Endodermal cell (in vitro differentiated cells): ENCODE measurements around the gene RGS7. TPM values are rescaled to one million over a fixed set of nuclear protein-coding genes. Genes with fewer than 3 reads are reported as not detected.

ENCODE experiments used
- DNase-seq: peaks from one replicate; pipeline ENCODE4 v3.0.0-alpha.2; 2017
- H3K27ac ChIP-seq: 2 replicates; pipeline ENCODE4 v1.5.1; 2013; ENCODE audit warnings: mild to moderate bottlenecking, low read depth, low read length, moderate library complexity
- H3K27me3 ChIP-seq: 2 replicates; pipeline ENCODE4 v1.6.1; 2013; ENCODE audit warnings: mild to moderate bottlenecking, low read length, moderate library complexity; ENCODE audit not compliant: insufficient read depth, control insufficient read depth, poor library complexity, severe bottlenecking
- H3K36me3 ChIP-seq: 2 replicates; pipeline ENCODE4 v1.7.0; 2013; ENCODE audit warnings: mild to moderate bottlenecking, low read length, moderate library complexity; ENCODE audit not compliant: control insufficient read depth, insufficient read depth
- H3K4me1 ChIP-seq: one replicate; pipeline ENCODE4 v1.7.0; 2013; ENCODE audit warnings: low read length; ENCODE audit not compliant: control insufficient read depth, insufficient read depth
- H3K4me3 ChIP-seq: 2 replicates; pipeline ENCODE4 v1.5.1; 2013; ENCODE audit warnings: mild to moderate bottlenecking, low read length, moderate library complexity
- H3K9ac ChIP-seq: 2 replicates; pipeline ENCODE4 v1.6.1; 2013; ENCODE audit warnings: mild to moderate bottlenecking, low read length, moderate library complexity; ENCODE audit not compliant: poor library complexity, severe bottlenecking; ENCODE audit errors: extremely low read depth
- H3K9me3 ChIP-seq: 2 replicates; pipeline ENCODE4 v1.6.1; 2013; ENCODE audit warnings: mild to moderate bottlenecking, low read length, moderate library complexity; ENCODE audit not compliant: control insufficient read depth
- H3K27ac Mint-ChIP-seq: 2 replicates; pipeline ENCODE4 v1.8.0; 2020; ENCODE audit warnings: mixed read lengths
- H3K27me3 Mint-ChIP-seq: 2 replicates; pipeline ENCODE4 v1.8.0; 2021; ENCODE audit warnings: mild to moderate bottlenecking, mixed read lengths; ENCODE audit not compliant: insufficient read depth
- H3K36me3 Mint-ChIP-seq: 2 replicates; pipeline ENCODE4 v1.8.0; 2020; ENCODE audit warnings: low read depth, mixed read lengths
- H3K4me1 Mint-ChIP-seq: 2 replicates; pipeline ENCODE4 v1.8.0; 2020; ENCODE audit warnings: mixed read lengths
- H3K4me3 Mint-ChIP-seq: 2 replicates; pipeline ENCODE4 v1.8.0; 2020; ENCODE audit warnings: mild to moderate bottlenecking, moderate library complexity, mixed read lengths
- H3K9me3 Mint-ChIP-seq: 2 replicates; pipeline ENCODE4 v1.8.0; 2020; ENCODE audit warnings: mild to moderate bottlenecking, mixed read lengths
- WGBS, 2 experiments: methylation state at CpG; one replicate each; pipeline versions ENCODE4 v1.1.5 to v1.1.7; 2013; ENCODE audit warnings: missing lambda C conversion rate in 2 of 2, mixed read lengths in 1 of 2; ENCODE audit not compliant: insufficient coverage in 1 of 2, insufficient read length in 1 of 2; 5-methylcytosine and 5-hydroxymethylcytosine counted together
- total RNA-seq, 2 donors: library from RNA; stranded (reverse); fragmentation: NEBNext Ultra II Directional in 1 of 2; extraction: Animal tissue kit (Norgen Biotek cat#: 25700) in 1 of 2; gene quantifications; 2 replicates in 1 of 2; 3 replicates in 1 of 2; pipeline ENCODE4 v1.2.1, GENCODE V29; 2021
- TF ChIP-seq, protein P1 (sequence below): fragments of 200-600 bp; sonication (generic); conservative IDR thresholded peaks from 2 replicates; pipeline ENCODE4 v1.5.0; 2021; ENCODE audit warnings: antibody characterized with exemption, mild to moderate bottlenecking

The RGS7 gene
- total RNA-seq, 2 donors from 2014 or later: 1.0 to 1.1 TPM

DNA sequence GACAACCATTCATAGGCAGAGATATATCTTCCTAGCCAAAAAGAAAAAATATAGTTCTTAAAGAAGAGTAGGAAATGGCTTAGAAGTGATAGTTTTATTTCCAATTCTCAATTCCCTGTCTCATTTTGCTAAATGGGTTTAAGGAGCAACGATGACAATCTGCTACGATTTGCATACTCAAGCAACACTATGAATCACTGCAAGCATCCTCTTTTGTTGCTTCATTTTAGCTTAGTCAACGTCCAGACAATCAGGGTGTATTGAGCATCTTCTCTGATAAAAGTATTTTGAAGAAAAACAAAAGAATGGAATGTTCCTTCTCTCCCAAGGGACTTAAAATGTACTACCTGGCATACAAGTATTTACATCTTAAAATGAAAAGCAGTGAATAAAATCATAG lies 80.6 kb downstream of the RGS7 start:
- Histone ChIP-seq H3K9ac (no peak overlapping the region), H3K36me3 (no peaks in the 10 kb centered on the region), H3K27ac (no peak overlapping the region), H3K27me3 (no peaks in the 10 kb centered on the region), H3K9me3 (peaks cover 7% of the 10 kb centered on the region), H3K4me1 (no peaks in the 10 kb centered on the region), H3K4me3 (no peak overlapping the region)
- TF ChIP-seq, protein P1, sequence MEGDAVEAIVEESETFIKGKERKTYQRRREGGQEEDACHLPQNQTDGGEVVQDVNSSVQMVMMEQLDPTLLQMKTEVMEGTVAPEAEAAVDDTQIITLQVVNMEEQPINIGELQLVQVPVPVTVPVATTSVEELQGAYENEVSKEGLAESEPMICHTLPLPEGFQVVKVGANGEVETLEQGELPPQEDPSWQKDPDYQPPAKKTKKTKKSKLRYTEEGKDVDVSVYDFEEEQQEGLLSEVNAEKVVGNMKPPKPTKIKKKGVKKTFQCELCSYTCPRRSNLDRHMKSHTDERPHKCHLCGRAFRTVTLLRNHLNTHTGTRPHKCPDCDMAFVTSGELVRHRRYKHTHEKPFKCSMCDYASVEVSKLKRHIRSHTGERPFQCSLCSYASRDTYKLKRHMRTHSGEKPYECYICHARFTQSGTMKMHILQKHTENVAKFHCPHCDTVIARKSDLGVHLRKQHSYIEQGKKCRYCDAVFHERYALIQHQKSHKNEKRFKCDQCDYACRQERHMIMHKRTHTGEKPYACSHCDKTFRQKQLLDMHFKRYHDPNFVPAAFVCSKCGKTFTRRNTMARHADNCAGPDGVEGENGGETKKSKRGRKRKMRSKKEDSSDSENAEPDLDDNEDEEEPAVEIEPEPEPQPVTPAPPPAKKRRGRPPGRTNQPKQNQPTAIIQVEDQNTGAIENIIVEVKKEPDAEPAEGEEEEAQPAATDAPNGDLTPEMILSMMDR: no peak
- H3K9me3 Mint-ChIP-seq: peaks cover 22% of the 10 kb centered on the region
- H3K27ac Mint-ChIP-seq: no peak overlapping the region
- DNase-seq: no peak
- H3K27me3 Mint-ChIP-seq: no peaks in the 10 kb centered on the region
- H3K36me3 Mint-ChIP-seq: no peaks in the 10 kb centered on the region
- H3K4me3 Mint-ChIP-seq: no peak overlapping the region
- WGBS, 2 experiments: 75 to 79% methylated on average over 2 to 3 of the region's 3 CpGs
- H3K4me1 Mint-ChIP-seq: no peaks in the 10 kb centered on the region

DNA sequence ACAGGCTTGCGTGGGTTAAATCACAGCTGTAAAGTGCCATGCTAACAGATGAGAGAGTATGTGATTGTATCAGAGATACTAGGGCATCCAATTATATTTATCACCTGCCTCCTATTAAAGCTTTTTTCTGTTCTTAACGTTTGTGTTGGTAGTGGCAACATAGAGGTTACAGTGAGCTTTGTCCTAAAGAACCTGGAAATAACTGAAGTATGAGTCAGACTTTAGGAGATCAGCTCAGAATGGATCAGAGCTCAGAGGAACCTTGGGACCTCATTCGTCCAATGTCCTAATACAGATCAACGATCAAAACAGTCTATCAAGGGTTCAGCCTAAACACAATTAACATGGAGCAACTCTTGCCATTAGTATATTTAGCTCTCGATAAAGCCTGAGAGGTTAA lies 81.0 kb downstream of the RGS7 start:
- Mint-ChIP-seq H3K27ac (no peak overlapping the region), H3K27me3 (no peaks in the 10 kb centered on the region), H3K4me3 (no peak overlapping the region), H3K4me1 (no peaks in the 10 kb centered on the region), H3K9me3 (peaks cover 24% of the 10 kb centered on the region), H3K36me3 (no peaks in the 10 kb centered on the region)
- Histone ChIP-seq H3K4me1 (no peaks in the 10 kb centered on the region), H3K27me3 (no peaks in the 10 kb centered on the region), H3K9ac (no peak overlapping the region), H3K4me3 (no peak overlapping the region), H3K36me3 (no peaks in the 10 kb centered on the region), H3K9me3 (peaks cover 7% of the 10 kb centered on the region), H3K27ac (no peak overlapping the region)
- no peak for DNase-seq
- TF ChIP-seq, protein P1: no peak
- WGBS, 2 experiments: 76 to 80% methylated on average over 1 to 5 of the region's 5 CpGs

DNA sequence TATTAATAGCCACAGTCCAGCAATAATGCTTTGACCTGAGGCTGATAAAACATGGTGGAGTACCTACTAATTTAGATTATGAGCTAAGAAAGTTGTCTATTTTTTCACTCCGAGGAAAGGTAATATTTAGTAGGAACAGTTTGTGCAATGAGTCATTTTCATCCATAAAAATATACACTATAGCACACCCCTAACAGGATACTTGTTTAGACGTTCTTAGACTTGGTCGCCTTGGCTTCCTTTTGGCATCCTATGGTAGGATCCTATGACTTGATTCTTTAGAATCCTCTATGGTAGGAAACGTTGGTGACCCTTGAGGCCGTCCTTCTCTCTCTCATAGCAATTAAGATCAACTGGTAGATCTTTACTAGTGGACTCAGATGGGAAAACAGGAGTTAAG lies 81.8 kb downstream of the RGS7 start:
- WGBS, 2 experiments: 92 to 97% methylated on average over 4 to 5 of the region's 5 CpGs
- no peak overlapping the region for H3K4me3 ChIP-seq
- no peak overlapping the region for H3K27ac ChIP-seq
- no peaks in the 10 kb centered on the region for H3K4me1 ChIP-seq
- Mint-ChIP-seq H3K4me3 (no peak overlapping the region), H3K4me1 (no peaks in the 10 kb centered on the region), H3K9me3 (peaks cover 24% of the 10 kb centered on the region), H3K36me3 (no peaks in the 10 kb centered on the region), H3K27ac (no peak overlapping the region), H3K27me3 (no peaks in the 10 kb centered on the region)
- no peaks in the 10 kb centered on the region for H3K27me3 ChIP-seq
- no peak for DNase-seq
- H3K36me3 ChIP-seq: no peaks in the 10 kb centered on the region
- TF ChIP-seq, protein P1: no peak
- peaks cover 7% of the 10 kb centered on the region for H3K9me3 ChIP-seq
- no peak overlapping the region for H3K9ac ChIP-seq
